GM19452 (cell line): ENCODE results near the gene CLRN2.
"Not testable (repeated sequence)": the region's sequence is repeated elsewhere in the genome, so short reads cannot be mapped to it uniquely, and the experiment has no call there.

Source experiments
- ATAC-seq: cut with Tn5 transposase; IDR thresholded peaks from one replicate; pipeline ENCODE4 v1.9.1; 2021; ENCODE audit not compliant: unreplicated experiment

CLRN2 gene

DNA sequence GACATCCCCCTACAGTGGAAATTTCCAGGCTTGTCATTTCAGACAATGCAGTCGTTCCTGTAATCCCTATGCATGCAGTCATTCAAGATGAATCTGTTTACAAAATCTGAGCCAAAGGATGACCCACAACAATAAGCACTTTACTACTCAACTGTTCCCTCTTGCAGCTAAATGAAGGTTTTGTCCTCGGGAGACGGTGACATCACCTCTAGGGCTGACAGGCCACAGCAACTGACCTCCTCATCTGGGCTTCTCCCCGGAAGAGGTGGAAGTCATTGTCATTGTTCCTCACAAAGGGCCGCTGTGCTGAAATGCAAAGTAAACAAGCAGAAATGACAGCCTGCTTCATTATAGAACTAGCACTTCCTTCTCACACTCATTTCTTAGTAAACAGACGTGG lies 29.2 kb downstream of the CLRN2 start:
- no peak for ATAC-seq

DNA sequence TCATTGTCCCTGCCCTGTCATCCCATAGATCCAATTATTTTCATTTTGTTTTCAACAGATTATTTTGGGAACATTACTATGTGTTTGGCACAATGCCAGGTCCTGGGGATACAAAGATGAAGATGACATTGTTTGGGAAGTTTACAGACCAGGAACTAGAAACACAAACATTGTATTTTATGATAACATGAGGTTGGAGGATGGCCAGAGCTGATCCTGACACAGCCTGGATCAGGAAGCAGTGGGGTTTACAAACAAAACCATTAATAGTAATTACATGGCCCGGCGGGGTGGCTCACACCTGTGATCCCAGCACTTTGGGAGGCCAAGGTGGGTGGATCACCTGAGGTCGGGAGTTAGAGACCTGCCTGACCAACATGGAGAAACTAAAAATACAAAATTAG lies 29.9 kb downstream of the CLRN2 start:
- ATAC-seq: no peak

DNA sequence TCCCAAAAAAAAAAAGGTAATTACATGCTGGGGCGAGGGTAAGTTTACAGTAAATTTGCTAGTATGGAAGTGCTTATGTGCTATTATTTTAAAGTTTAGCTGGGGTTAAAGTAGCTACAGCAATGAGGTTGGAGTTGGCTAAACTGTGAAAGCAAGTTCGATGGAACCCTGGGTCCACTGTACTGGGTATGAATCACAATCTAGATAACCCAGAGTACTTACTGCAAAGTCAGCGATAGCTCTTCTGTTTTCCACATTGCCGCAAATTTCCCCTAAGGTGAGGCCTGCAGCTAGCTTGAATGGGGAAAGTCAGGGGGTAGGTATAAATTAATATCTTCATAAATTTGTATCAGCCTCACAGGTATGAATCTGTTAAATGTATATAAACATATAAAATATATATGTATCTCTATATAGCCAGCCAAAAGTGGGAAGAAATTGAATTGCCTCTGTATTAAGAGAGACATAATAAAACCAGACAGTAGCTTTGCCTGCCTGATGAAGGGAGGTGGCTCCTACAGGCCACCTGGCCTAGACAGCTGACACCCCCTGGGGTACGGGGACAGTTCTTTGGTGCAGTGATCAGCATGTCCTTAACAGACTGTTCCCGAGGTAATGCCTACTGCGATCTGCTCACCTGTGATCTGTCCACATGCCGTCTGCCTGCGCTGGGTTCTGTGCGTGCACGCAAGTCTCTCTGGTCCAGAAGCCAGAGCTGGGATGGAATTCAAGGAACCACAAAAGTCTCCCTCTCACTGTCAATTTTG lies 30.6 kb downstream of the CLRN2 start:
- no peak for ATAC-seq

DNA sequence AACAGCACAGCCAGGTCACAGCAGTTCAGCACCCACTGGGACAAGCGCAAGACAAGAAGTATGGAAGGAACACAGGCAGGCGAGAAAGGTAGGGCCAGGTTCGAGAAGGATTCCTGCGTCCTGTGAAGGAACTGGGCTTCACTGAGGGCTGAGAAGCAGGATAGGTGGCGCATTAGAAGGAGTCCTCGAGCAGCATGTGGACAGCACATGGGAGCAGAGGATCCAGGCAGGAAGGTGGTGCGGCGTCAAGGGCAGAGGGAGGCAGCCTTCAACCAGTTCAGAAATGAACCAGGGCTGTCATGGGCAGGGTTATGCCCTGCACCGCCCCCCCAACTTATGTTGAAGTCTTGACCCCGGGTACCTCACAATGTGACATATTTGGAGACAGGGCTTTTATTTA lies 31.3 kb downstream of the CLRN2 start:
- ATAC-seq: no peak

DNA sequence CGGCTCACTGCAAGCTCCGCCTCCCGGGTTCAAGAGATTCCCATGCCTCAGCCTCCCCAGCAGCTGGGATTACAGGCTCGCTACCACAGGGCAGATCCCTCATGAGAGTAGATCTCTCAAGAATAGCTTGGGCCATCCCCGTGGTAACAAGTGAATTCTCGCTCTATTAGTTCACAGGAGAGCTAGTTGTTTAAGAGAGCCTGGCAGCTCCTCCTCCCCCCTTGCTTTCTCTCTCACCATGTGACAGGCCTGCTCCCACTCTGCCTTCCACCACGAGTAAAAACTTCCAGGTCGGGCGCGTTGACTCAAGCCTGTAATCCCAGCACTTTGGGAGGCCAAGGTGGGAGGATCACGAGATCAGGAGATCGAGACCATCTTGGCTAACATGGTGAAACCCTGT lies 31.7 kb downstream of the CLRN2 start:
- no peak for ATAC-seq

DNA sequence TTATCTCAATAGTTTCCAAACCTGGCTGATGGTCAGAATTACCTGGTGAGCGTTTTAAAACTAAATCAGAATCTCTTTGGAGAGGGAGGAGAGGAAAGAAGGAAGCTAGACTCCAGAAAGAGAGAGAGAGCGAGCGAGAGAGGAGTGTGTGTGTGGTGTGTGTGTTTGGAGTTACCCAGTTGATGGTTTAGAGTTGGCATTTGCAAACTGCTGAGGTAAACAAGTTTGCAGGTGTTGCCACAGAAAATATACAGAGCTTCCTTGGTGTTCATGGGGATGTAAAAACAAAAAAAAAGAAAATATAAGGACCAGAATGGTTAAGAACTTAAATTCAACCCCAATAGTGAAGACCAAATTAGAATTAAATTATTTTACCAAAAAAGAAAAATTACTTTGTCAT lies 35.6 kb downstream of the CLRN2 start:
- no peak for ATAC-seq

DNA sequence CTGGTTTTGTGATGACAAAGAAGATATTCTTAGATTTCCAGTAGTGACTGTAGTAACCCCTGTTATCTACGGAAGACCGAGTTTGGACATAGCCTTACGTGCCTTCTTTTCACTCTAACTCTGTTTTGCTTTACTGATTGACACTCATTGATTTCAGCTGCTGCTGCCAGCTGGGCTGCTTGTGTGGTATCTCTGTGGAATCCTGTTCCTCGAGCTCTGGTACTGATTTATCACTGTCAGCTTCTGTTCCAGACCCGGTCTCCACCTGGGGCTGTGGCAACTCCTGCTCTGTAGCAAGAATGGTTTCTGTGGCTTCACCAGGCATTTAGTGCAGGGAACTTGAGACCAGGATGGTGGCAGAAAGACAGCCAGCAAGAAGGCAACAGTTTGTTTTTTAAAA lies 37.5 kb downstream of the CLRN2 start:
- ATAC-seq: no peak

DNA sequence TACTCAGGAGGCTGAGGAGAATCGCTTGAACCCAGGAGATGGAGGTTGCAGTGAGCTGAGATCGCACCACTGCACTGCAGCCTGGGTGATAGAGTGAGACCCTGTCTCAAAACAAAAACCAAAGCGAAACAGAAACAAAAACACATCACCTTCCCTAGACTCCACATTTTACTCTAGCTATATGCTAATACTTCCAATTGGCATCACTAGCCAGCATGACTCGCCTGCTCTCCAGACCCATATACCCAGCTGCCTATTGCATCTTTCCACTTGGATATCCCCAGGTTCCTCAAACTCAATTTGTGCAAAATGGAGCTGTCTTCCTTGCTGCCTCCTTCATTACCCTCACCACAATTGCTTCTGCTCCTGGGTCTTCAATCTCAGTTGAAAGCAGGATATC lies 39.6 kb downstream of the CLRN2 start:
- no peak for ATAC-seq

DNA sequence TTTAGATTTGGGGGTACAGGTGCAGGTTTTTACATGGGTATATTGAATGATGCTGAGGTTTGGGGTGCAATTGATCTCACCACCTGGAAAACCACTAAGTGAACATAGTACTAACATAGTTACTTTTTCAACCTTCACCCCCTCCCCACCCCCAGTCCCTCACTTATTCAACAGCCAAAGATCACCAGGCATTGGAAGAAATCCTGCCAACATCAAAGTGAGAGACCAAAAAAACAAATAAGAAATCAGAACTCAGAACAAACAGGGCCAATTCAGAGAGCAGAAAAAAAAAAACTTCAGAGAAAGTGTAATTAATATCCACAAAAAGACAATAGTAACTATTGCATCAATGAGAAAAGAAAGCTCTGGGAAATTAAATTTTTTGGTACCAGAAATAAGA lies 41.5 kb downstream of the CLRN2 start:
- no peak for ATAC-seq

DNA sequence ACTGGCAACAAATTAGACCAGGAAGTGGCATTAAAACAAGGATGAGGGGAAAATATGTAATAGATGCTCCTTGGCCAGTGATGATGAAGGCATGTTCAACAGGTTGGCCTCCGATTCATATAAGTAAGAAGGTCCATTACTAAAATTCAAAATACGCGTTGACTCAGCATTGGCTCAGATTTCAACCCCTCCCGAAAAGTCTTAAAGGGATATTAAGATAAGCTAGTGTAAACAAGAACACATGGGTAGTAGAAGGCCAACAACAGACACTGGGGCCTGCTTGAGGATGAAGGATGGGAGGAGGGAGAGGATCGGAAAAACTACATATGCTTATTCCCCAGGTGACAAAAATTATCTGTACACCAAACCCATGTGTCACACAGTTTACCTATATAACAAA lies 42.9 kb downstream of the CLRN2 start:
- ATAC-seq: no peak

DNA sequence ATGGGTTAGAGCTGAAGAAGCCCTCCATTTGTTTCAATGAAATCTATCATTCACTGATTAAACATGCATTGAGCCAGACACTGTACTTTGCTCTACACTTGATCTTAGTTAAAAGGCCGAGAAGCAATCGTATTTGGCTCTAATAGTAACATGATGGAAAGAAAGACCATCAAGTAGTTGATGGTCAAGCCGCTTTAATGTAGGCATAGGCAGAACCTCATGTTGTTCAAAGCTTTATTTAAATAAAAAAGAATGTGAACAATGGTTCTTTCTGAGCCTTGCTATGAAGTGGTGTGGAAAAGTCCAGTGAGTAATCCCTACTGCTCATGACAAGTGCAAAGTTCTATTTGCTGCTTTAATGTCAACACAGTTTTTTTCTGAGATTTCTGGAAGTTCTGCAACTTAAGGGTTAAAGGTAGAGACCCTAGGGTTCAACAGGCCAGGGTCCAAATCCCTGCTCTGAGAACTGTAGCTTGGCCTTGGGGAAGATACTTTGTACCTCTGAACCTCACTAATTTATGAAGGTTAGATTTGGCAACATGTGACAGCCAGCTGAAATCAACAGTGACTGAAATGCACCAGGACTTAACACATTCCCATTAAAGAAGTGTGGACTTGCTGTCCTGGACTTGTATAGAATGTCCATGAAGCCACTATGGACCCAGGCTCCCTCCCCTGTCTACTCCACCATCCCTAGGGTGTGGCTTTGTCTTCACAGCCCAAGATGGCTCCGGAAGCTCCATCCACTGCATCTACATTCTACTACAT lies 44.2 kb downstream of the CLRN2 start:
- no peak for ATAC-seq

DNA sequence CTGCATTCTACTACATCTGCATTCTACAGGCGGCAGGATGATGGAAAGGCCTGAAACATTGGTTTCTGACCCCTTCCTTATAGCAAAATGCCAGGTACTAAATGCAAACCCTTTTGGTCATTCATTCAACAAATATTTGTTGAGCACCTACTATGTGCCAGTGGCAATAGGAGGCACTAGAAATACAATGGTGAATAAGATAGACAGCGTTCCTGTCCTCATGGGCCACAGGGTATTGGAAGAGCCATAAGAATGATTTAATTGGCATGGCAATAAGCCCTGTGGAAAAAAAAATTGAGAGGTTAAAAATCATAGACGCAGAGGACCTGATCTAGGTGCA lies 44.7 kb downstream of the CLRN2 start:
- ATAC-seq: no peak

DNA sequence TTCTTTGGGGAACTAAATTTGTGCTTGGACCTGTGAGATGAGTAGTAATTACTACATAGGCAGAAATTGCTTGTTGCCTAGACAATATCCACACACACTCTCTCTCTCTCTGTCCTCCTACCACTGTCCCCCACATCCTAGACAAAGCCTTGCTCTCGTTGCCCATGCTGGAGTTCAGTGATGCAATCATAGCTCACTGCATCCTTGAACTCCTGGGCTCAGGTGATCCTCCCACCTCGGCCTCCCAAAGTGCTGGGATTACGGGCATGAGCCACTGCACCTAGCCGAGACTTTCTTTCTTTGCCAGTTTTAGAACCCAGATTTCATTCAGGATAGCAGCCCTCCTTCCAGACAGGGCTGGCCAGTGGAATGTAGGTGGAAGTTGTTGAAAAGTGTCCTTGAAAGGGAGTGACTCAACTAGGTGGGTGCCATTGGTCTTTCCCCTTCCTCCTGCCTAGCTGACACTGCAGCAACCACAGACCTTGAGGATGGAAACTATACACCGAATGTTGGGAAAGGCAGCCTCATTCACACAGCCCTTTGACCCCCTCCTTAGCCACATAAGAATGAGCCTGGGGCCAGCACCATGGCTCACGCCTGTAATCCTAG lies 45.2 kb downstream of the CLRN2 start:
- ATAC-seq: no peak

DNA sequence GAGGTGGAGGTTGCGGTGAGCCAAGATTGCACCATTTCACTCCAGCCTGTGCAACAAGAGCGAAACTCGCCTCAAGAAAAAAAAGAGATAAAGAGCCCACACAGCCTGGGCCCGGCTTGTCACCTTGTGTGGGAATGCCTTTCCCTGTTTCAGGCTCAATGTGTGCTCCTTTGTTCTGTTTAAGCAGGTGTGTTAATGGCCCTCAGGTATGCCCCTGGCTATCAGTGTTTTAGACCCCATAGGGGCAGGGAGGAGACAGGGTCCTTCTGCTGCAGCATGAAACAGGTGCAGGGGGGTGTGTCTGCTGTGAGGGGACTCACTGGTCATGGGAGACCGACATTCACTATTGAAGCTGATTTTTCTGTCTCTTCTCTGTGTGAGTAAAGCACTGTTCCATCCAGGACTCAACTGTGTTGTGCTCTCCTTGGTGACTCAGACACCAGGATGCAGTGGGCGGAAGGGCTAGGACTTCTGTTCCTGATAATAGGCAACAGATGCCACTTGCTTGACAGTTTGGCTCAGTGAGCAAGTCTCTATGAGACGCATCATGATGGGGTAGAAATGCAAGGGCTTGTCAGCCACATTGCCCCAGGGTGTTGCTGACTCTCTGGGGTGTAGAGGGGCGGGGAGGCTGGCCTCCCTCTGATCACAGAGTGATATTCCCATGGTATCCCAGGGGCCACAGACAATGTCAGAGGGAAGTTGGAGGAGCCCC lies 46.4 kb downstream of the CLRN2 start:
- no peak for ATAC-seq

DNA sequence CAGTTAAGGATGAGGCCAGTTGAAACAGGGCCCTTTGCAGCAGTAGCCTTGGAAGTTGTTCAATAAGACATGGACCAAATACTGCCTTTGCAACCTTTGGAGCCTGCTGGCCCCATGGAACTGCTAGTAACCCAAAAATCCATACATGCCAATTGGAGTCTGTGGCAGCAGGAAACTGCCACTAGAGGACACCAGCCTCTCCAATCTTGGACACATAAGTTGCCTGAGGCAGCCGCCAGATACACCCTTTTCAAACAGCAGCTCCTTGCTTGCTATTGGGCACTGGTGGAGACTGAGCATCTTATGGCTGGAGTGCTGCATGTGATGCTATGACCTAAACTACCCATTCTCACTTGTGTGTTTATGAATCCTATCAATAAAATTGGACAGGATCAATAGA lies 47.2 kb downstream of the CLRN2 start:
- no peak for ATAC-seq

DNA sequence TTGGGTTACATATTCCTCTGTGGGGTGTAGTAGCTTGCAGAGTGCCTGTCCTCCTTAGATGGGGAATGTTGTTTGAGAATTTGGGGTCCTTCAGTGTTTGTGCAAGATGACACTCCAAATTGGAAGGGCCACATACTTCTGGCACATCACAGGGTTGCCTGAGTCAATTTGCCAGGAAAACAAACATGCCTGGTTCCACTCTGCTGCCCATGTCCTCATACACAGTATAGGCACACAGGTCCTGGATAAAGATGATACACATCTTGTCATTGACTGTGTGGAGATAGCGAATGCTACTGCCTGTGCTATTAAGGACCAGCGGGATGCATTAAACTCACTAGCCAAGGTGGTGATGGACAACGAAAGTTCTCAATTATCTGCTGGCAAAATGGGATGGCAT lies 50.9 kb downstream of the CLRN2 start:
- no peak for ATAC-seq

DNA sequence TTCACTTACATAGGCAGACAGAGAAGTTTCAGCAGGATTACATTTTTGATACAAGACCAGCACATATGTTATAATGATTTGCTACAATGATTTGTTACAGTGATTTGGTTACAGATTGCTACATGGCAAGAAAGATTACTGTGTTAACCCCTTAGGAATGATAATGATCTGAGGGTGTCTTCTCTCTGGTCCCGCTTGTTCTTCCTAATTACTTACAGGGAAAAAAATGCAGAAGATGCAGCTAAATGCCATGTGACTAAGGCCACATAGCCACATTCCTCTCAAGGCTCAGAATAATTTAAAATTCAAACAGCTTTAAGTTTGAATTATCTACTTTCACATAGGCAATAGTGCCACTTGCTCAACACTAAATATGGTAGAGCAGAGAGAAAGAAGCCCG lies 52.3 kb downstream of the CLRN2 start:
- no peak for ATAC-seq

DNA sequence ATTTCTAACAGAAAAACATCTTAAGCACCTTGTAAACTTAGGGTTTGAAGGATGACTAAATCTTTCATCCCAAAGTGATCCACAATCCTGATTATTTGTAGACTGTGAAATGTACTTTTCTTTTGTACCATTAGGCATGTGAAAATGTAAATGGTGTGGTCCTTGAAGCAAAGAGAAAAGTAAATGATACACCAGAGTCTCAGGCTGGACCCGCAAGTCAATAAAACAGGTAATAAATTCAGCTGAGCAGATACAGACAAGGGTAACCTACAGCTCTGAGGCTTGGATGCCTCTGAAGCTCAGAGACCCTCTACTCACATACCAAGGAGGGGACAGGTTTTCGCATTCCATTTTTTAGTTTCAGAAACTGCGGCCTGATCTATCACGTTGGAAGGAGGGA lies 59.2 kb downstream of the CLRN2 start:
- ATAC-seq: no peak

DNA sequence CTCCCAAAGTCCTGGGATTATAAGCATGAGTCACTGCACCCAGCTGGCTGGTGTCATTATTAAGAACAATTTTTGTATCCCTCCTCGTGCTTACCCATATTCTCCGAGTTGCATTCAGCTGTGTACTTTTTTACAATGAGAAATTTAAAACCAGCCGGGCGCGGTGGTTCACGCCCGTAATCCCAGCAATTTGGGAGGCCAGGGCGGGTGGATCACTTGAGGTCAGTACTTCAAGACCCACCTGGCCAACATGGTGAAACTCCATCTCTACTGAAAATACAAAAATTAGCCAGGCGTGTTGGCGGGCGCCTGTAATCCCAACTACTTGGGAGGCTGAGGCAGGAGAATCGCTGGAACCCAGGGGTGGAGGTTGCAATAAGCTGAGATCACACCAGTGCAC lies 60.2 kb downstream of the CLRN2 start:
- ATAC-seq: not testable (repeated sequence)
